Right atrium auricular region (tissue), 2 donors: Measurements from ENCODE around the gene FBXO2. TPM values are rescaled to one million over a fixed set of nuclear protein-coding genes. Genes with fewer than 3 reads are reported as not detected.
"Not testable (repeated sequence)": the region's sequence is repeated elsewhere in the genome, so short reads cannot be mapped to it uniquely, and the experiment has no call there.

Source experiments
- DNase-seq: peaks from one replicate; pipeline ENCODE4 v3.0.0-alpha.2; 2019; ENCODE audit warnings: low spot score
- H3K27ac ChIP-seq, 2 donors: fragments of 200-600 bp; sonication (generic); 1 replicate in 1 of 2; 2 replicates in 1 of 2; pipeline ENCODE4 v1.5.1; 2016 to 2019
- H3K27me3 ChIP-seq, 2 donors: fragments of 200-600 bp; sonication (generic); one replicate each; pipeline versions ENCODE4 v1.5.1 to v1.6.0; 2017 to 2019
- H3K36me3 ChIP-seq: fragments of 200-600 bp; sonication (generic); one replicate; pipeline ENCODE4 v1.5.1; 2016
- H3K4me1 ChIP-seq, 2 donors: fragments of 200-600 bp; sonication (generic); one replicate each; pipeline versions ENCODE4 v1.5.1 to v1.6.0; 2017 to 2019
- H3K4me3 ChIP-seq, 2 donors: fragments of 200-600 bp; sonication (generic); 1 replicate in 1 of 2; 2 replicates in 1 of 2; pipeline ENCODE4 v1.5.1; 2017 to 2019; ENCODE audit warnings: mild to moderate bottlenecking in 1 of 2, moderate library complexity in 1 of 2
- H3K9me3 ChIP-seq, 2 donors: fragments of 200-600 bp; sonication (generic); one replicate each; pipeline ENCODE4 v1.5.1; 2019
- CTCF ChIP-seq, 2 donors: fragments of 200-600 bp; sonication (generic); IDR thresholded peaks; one replicate each; pipeline ENCODE4 v1.5.1; 2019; ENCODE audit warnings: antibody characterized with exemption in 2 of 2
- total RNA-seq, 2 donors: library from RNA; depleted of rRNA; stranded (reverse); fragments of >200 nt; gene quantifications; one replicate each; pipeline ENCODE4 v1.1.0, GENCODE V29; 2016

The FBXO2 gene
- total RNA-seq, 2 donors from 2014 or later: 2.5 to 16.7 TPM

GRCh38 chr1:11647333-11647732, 6.9 kb downstream of the FBXO2 start:
- TF ChIP-seq CTCF (IDR thresholded peaks at IDR 0.05): no peak
- no peaks in the 10 kb centered on the region for H3K9me3 ChIP-seq
- H3K27ac ChIP-seq: no peak overlapping the region
- peaks cover 0 to 30% of the 10 kb centered on the region in 2 donors for H3K4me1 ChIP-seq
- H3K27me3 ChIP-seq: no peaks in the 10 kb centered on the region
- no peaks in the 10 kb centered on the region for H3K36me3 ChIP-seq
- no peak for DNase-seq
- H3K4me3 ChIP-seq: no peak overlapping the region

- H3K27me3 ChIP-seq: no peaks in the 10 kb centered on the region
- TF ChIP-seq CTCF (IDR thresholded peaks at IDR 0.05): no peak
- no peak for DNase-seq
- H3K27ac ChIP-seq: no peak overlapping the region
- peaks cover 0 to 30% of the 10 kb centered on the region in 2 donors for H3K4me1 ChIP-seq
- no peak overlapping the region for H3K4me3 ChIP-seq
- H3K9me3 ChIP-seq: no peaks in the 10 kb centered on the region
- H3K36me3 ChIP-seq: no peaks in the 10 kb centered on the region
These were observed 7.9 kb downstream of the FBXO2 start for GRCh38 chr1:11646317-11646716.

- peak; percentile 73 for DNase-seq
- Histone ChIP-seq H3K4me3 (no peak overlapping the region), H3K27me3 (no peaks in the 10 kb centered on the region), H3K36me3 (no peaks in the 10 kb centered on the region), H3K9me3 (no peaks in the 10 kb centered on the region), H3K4me1 (peaks cover 0 to 30% of the 10 kb centered on the region in 2 donors), H3K27ac (no peak overlapping the region)
- peak; percentile 65 to 82 for TF ChIP-seq CTCF (IDR thresholded peaks at IDR 0.05)
These were observed 8.5 kb downstream of the FBXO2 start for GRCh38 chr1:11645670-11646265.

- no peak overlapping the region for H3K27ac ChIP-seq
- H3K4me1 ChIP-seq: peaks cover 0 to 25% of the 10 kb centered on the region in 2 donors
- H3K9me3 ChIP-seq: no peaks in the 10 kb centered on the region
- H3K27me3 ChIP-seq: no peaks in the 10 kb centered on the region
- no peak for TF ChIP-seq CTCF (IDR thresholded peaks at IDR 0.05)
- no peak overlapping the region for H3K4me3 ChIP-seq
- no peaks in the 10 kb centered on the region for H3K36me3 ChIP-seq
- DNase-seq: no peak
These were observed 9.0 kb downstream of the FBXO2 start for GRCh38 chr1:11645270-11645669.

- TF ChIP-seq CTCF (IDR thresholded peaks at IDR 0.05): no peak
- no peak overlapping the region for H3K27ac ChIP-seq
- H3K27me3 ChIP-seq: no peaks in the 10 kb centered on the region
- peaks cover 0 to 10% of the 10 kb centered on the region in 2 donors for H3K4me1 ChIP-seq
- H3K9me3 ChIP-seq: no peaks in the 10 kb centered on the region
- DNase-seq: no peak
- no peaks in the 10 kb centered on the region for H3K36me3 ChIP-seq
- no peak overlapping the region for H3K4me3 ChIP-seq
These were observed 10.4 kb downstream of the FBXO2 start for GRCh38 chr1:11643782-11644181.

GRCh38 chr1:11642418-11643017, 11.7 kb downstream of the FBXO2 start:
- peak; percentile 80 for DNase-seq
- not testable (repeated sequence) for H3K4me1 ChIP-seq, H3K27me3 ChIP-seq, H3K9me3 ChIP-seq, H3K27ac ChIP-seq, H3K36me3 ChIP-seq, H3K4me3 ChIP-seq
- TF ChIP-seq CTCF (IDR thresholded peaks at IDR 0.05): peak; percentile 92 to 97
